Uterus (tissue), 2 donors: ENCODE results near the gene C1QTNF6.

Experiments
- CTCF ChIP-seq, 4 experiments: fragments of 200-600 bp in 2 of 4; fragments of 450-650 bp in 2 of 4; sonication (generic) in 2 of 4; IDR thresholded peaks; one replicate each; pipeline ENCODE4 v1.5.1; 2016 to 2019; ENCODE audit warnings: antibody characterized with exemption in 4 of 4, mild to moderate bottlenecking in 2 of 4, moderate library complexity in 1 of 4
- POLR2A ChIP-seq, 2 donors: fragments of 450-650 bp; IDR thresholded peaks; one replicate each; pipeline ENCODE4 v1.6.1; 2016; ENCODE audit warnings: antibody characterized with exemption in 2 of 2, mild to moderate bottlenecking in 1 of 2, moderate library complexity in 1 of 2

- TF ChIP-seq CTCF (IDR thresholded peaks at IDR 0.05) (no peak), POLR2A (IDR thresholded peaks at IDR 0.05) (no peak)
Measured at GRCh38 chr22:37207981-37208380, 19.9 kb upstream of the C1QTNF6 start.
